ENCODE data around the gene CERS2.

GRCh38 chr1:150917387-150917786, 57.2 kb downstream of the CERS2 start:
- TF ChIP-seq CTCF (IDR thresholded peaks at IDR 0.05 in 8 of 11, conservative IDR thresholded peaks at IDR 0.05 in 3 of 11), result no peak
- no peak for TF ChIP-seq POLR2A (IDR thresholded peaks at IDR 0.05)

Data from spleen (tissue), 7 donors.